H1 (cell line): ENCODE measurements around the gene ACBD6. TPM values are rescaled to one million over a fixed set of nuclear protein-coding genes. Genes with fewer than 3 reads are reported as not detected.

Experiments used
- CTCF ChIA-PET: fragments of 300-600 bp; sonication (Branson Sonifier 250); formaldehyde crosslinking; loops from one replicate; lab custom pipeline; 2021; ENCODE audit not compliant: partially characterized antibody; lab: Charles Lee
- POLR2A ChIA-PET: fragments of 300-600 bp; sonication (Branson Sonifier 250); formaldehyde crosslinking; loops from one replicate; lab custom pipeline; 2021; ENCODE audit warnings: inconsistent platforms; ENCODE audit not compliant: partially characterized antibody; lab: Charles Lee
- DNase-seq, 2 experiments: peaks; one replicate each; pipeline versions ENCODE4 v3.0.0 to v3.0.0-alpha.2; 2010 to 2022; ENCODE audit warnings: low spot score in 2 of 2, low read depth in 1 of 2, mixed read lengths in 1 of 2
- FAIRE-seq: peaks from 2 replicates; lab custom pipeline; 2011; peaks lifted over from hg19 to GRCh38; lab: Jason Lieb, UNC
- H2AFZ ChIP-seq: 2 replicates; pipeline ENCODE4 v1.8.1; 2012; ENCODE audit warnings: low read length, inconsistent platforms
- H2AK5ac ChIP-seq: 2 replicates; pipeline ENCODE4 v1.6.1; 2013; ENCODE audit warnings: low read depth, low read length
- H2BK120ac ChIP-seq: replicated peaks from 2 replicates; pipeline ENCODE3; 2013; ENCODE audit warnings: low read depth, low read length, inconsistent platforms
- H2BK12ac ChIP-seq: 2 replicates; pipeline ENCODE4 v1.6.1; 2013; ENCODE audit warnings: low read depth, low read length
- H2BK15ac ChIP-seq: 2 replicates; pipeline ENCODE4 v1.6.1; 2013; ENCODE audit warnings: low read length
- H2BK20ac ChIP-seq: 2 replicates; pipeline ENCODE4 v1.6.1; 2013; ENCODE audit warnings: low read length
- H2BK5ac ChIP-seq: 2 replicates; pipeline ENCODE4 v1.6.1; 2013; ENCODE audit warnings: low read depth, low read length
- H3K14ac ChIP-seq: 2 replicates; pipeline ENCODE4 v1.6.1; 2013; ENCODE audit warnings: inconsistent platforms; ENCODE audit not compliant: insufficient read length
- H3K18ac ChIP-seq: 2 replicates; pipeline ENCODE4 v1.6.1; 2013; ENCODE audit warnings: low read length; ENCODE audit errors: extremely low read depth
- H3K23ac ChIP-seq: 2 replicates; pipeline ENCODE4 v1.6.1; 2013; ENCODE audit warnings: inconsistent platforms; ENCODE audit not compliant: insufficient read length
- H3K23me2 ChIP-seq: 2 replicates; pipeline ENCODE4 v1.6.1; 2013; ENCODE audit warnings: low read depth, low read length
- H3K27ac ChIP-seq: 2 replicates; pipeline ENCODE4 v1.6.1; 2011; ENCODE audit warnings: low read depth, low read length, inconsistent platforms
- H3K27me3 ChIP-seq, 4 experiments: replicated peaks in 1 of 4; 1 replicate in 1 of 4; 2 replicates in 3 of 4; pipeline versions ENCODE4 v1.6.1 to v1.8.1; 2011 to 2013; ENCODE audit warnings: low read length in 3 of 4, mild to moderate bottlenecking in 3 of 4, inconsistent platforms in 2 of 4, mixed read lengths in 2 of 4, moderate library complexity in 1 of 4; ENCODE audit not compliant: control insufficient read depth in 3 of 4, insufficient read depth in 3 of 4; ENCODE audit errors: extremely low read depth in 1 of 4
- H3K36me3 ChIP-seq, 4 experiments: 2 replicates each; pipeline versions ENCODE4 v1.6.1 to v1.8.1; 2011 to 2013; ENCODE audit warnings: mild to moderate bottlenecking in 4 of 4, low read length in 3 of 4, moderate library complexity in 2 of 4, control low read depth in 1 of 4, inconsistent platforms in 1 of 4; ENCODE audit not compliant: insufficient read depth in 4 of 4, control insufficient read depth in 2 of 4
- H3K4ac ChIP-seq: replicated peaks from 2 replicates; pipeline ENCODE3; 2013; ENCODE audit warnings: low read length, low read depth, mixed read lengths, inconsistent platforms; ENCODE audit not compliant: insufficient read length
- H3K4me1 ChIP-seq, 4 experiments: replicated peaks in 1 of 4; 1 replicate in 1 of 4; 2 replicates in 3 of 4; pipeline versions ENCODE4 v1.6.1 to v1.8.1; 2011 to 2013; ENCODE audit warnings: low read length in 3 of 4, inconsistent platforms in 2 of 4, mixed read lengths in 1 of 4; ENCODE audit not compliant: insufficient read depth in 4 of 4, control insufficient read depth in 3 of 4
- H3K4me2 ChIP-seq, 2 experiments: 2 replicates each; pipeline versions ENCODE4 v1.6.1 to v1.8.1; 2011 to 2013; ENCODE audit warnings: low read depth in 2 of 2, low read length in 2 of 2, control low read depth in 1 of 2, inconsistent platforms in 1 of 2, mild to moderate bottlenecking in 1 of 2; ENCODE audit not compliant: insufficient read depth in 1 of 2
- H3K4me3 ChIP-seq, 4 experiments: fragments of 200-600, 300-600 bp in 1 of 4; sonication (generic), shearing (Covaris generic), sonication (Bioruptor Twin) in 1 of 4; 2 replicates each; pipeline versions ENCODE4 v1.5.1 to v1.8.1; 2011 to 2016; ENCODE audit warnings: low read length in 4 of 4, low read depth in 3 of 4, control low read depth in 2 of 4, inconsistent platforms in 2 of 4, mild to moderate bottlenecking in 2 of 4, mixed read lengths in 1 of 4, moderate library complexity in 1 of 4; ENCODE audit not compliant: insufficient read depth in 2 of 4; ENCODE audit errors: extremely low read depth in 1 of 4
- H3K56ac ChIP-seq: replicated peaks from 2 replicates; pipeline ENCODE3; 2013; ENCODE audit warnings: low read depth, mild to moderate bottlenecking, mixed read lengths, low read length, inconsistent platforms; ENCODE audit not compliant: insufficient read length
- H3K79me1 ChIP-seq: 2 replicates; pipeline ENCODE4 v1.6.1; 2013; ENCODE audit warnings: low read depth, low read length, control low read depth
- H3K79me2 ChIP-seq, 2 experiments: 2 replicates each; pipeline versions ENCODE4 v1.6.1 to v1.8.1; 2012 to 2013; ENCODE audit warnings: low read length in 2 of 2, mild to moderate bottlenecking in 2 of 2, inconsistent platforms in 1 of 2; ENCODE audit not compliant: insufficient read depth in 2 of 2, control insufficient read depth in 1 of 2
- H3K9ac ChIP-seq, 4 experiments: replicated peaks in 1 of 4; 1 replicate in 1 of 4; 2 replicates in 3 of 4; pipeline versions ENCODE4 v1.6.1 to v1.8.1; 2011 to 2013; ENCODE audit warnings: low read depth in 3 of 4, low read length in 3 of 4, control low read depth in 2 of 4, mild to moderate bottlenecking in 2 of 4, moderate library complexity in 2 of 4, inconsistent platforms in 1 of 4; ENCODE audit errors: extremely low read depth in 1 of 4
- H3K9me3 ChIP-seq, 2 experiments: 2 replicates each; pipeline versions ENCODE4 v1.6.1 to v1.8.1; 2012 to 2013; ENCODE audit warnings: mild to moderate bottlenecking in 2 of 2, moderate library complexity in 2 of 2, control low read depth in 1 of 2, inconsistent platforms in 1 of 2, low read depth in 1 of 2, low read length in 1 of 2, mixed read lengths in 1 of 2; ENCODE audit not compliant: insufficient read depth in 2 of 2
- H4K20me1 ChIP-seq, 2 experiments: replicated peaks in 1 of 2; 2 replicates each; pipeline versions ENCODE3 to v1.8.1; 2011 to 2013; ENCODE audit warnings: inconsistent platforms in 2 of 2, low read length in 2 of 2, mild to moderate bottlenecking in 1 of 2; ENCODE audit not compliant: insufficient read depth in 2 of 2, control insufficient read depth in 1 of 2
- H4K5ac ChIP-seq: 2 replicates; pipeline ENCODE4 v1.6.1; 2013; ENCODE audit warnings: low read length, low read depth, mixed read lengths, inconsistent platforms; ENCODE audit not compliant: insufficient read length
- H4K8ac ChIP-seq: 2 replicates; pipeline ENCODE4 v1.8.0; 2013; ENCODE audit warnings: mild to moderate bottlenecking, moderate library complexity, low read length, inconsistent platforms; ENCODE audit not compliant: insufficient read depth; ENCODE audit errors: extremely low read depth
- H4K91ac ChIP-seq: replicated peaks from 2 replicates; pipeline ENCODE3; 2013; ENCODE audit warnings: low read length, mixed read lengths, inconsistent platforms; ENCODE audit not compliant: insufficient read length
- ASH2L ChIP-seq: fragments of 200-600, 300-600 bp; sonication (generic); IDR thresholded peaks from one replicate; pipeline ENCODE4 v1.7.1; 2017; ENCODE audit warnings: low read length
- CBX5 ChIP-seq: fragments of 300-800, 300-1000 bp; sonication (generic); IDR thresholded peaks from 2 replicates; pipeline ENCODE4 v1.7.1; 2016; ENCODE audit warnings: antibody characterized with exemption, low read length, low read depth
- CBX8 ChIP-seq: fragments of 300-800, 300-1000 bp; sonication (generic); IDR thresholded peaks from 2 replicates; pipeline ENCODE4 v1.7.1; 2016; ENCODE audit warnings: low read depth, low read length, borderline replicate concordance
- CEBPB ChIP-seq: IDR thresholded peaks from 2 replicates; pipeline ENCODE4 v1.6.1; 2012; ENCODE audit warnings: low read depth, low read length
- GABPA ChIP-seq: IDR thresholded peaks from 2 replicates; pipeline ENCODE4 v1.6.1; 2011; ENCODE audit warnings: mild to moderate bottlenecking, low read length, moderate library complexity, borderline replicate concordance; ENCODE audit not compliant: insufficient read depth
- SRF ChIP-seq: IDR thresholded peaks from 2 replicates; pipeline ENCODE4 v1.6.1; 2011; ENCODE audit warnings: mild to moderate bottlenecking, low read depth, low read length, moderate library complexity
- WGBS, 2 experiments: shearing (Covaris generic) in 1 of 2; methylation state at CpG; one replicate each; pipeline versions ENCODE4 v1.1.6 to v1.1.7; 2013 to 2015; ENCODE audit warnings: low lambda C conversion rate in 2 of 2, mixed read lengths in 2 of 2, inconsistent platforms in 1 of 2, low coverage in 1 of 2, missing lambda C conversion rate in 1 of 2; ENCODE audit not compliant: insufficient replicate concordance in 2 of 2, insufficient coverage in 1 of 2, insufficient read length in 1 of 2; ENCODE audit errors: extremely low coverage in 1 of 2, missing lambda C conversion rate in 1 of 2; 5-methylcytosine and 5-hydroxymethylcytosine counted together
- long read RNA-seq, 2 experiments: library from RNA in 1 of 2; library from capped mRNA in 1 of 2; stranded (forward); transcript quantifications; one replicate each; pipeline ENCODE4 v2.0.0, GENCODE V29; 2021; ENCODE audit warnings: inconsistent platforms in 1 of 2
- polyA minus RNA-seq, 3 experiments: library from RNA; depleted of rRNA, polyadenylated mRNA; stranded (reverse); fragments of >200 nt; gene quantifications; 1 replicate in 2 of 3; 2 replicates in 1 of 3; pipeline ENCODE4 v1.2.3, GENCODE V29; 2011
- polyA plus RNA-seq, 7 experiments: library from polyadenylated mRNA; depleted of rRNA in 3 of 7; stranded (reverse) in 5 of 7; unstranded in 2 of 7; fragments of >200 nt in 5 of 7; fragments of 200-250 nt in 2 of 7; gene quantifications; 1 replicate in 5 of 7; 2 replicates in 1 of 7; 4 replicates in 1 of 7; pipeline versions ENCODE4 v1.2.1 to v1.2.3, GENCODE V29; 2011 to 2013; ENCODE audit warnings: missing spikeins in 2 of 7, mixed read lengths in 2 of 7
- total RNA-seq: library from RNA; stranded (reverse); fragmentation: NEBNext Ultra II Directional; extraction: Animal tissue kit (Norgen Biotek cat#: 25700); gene quantifications from 2 replicates; pipeline ENCODE4 v1.2.1, GENCODE V29; 2021

ACBD6 gene
- total RNA-seq (52.0 and 58.0 TPM in 2 replicates), polyA plus RNA-seq (2011; rRNA removed) (52.5 and 67.7 TPM in 2 replicates), polyA minus RNA-seq (2011; rRNA and poly(A)+ RNA removed) (86.7 and 108 TPM in 2 replicates)
- 69.9 TPM for polyA plus RNA-seq (2011; cell fraction: cytosol; rRNA removed)
- polyA plus RNA-seq (2011; cell fraction: nucleus; rRNA removed): 74.8 TPM
- 78.8 to 84.3 TPM (median 83.3 TPM) in 4 replicates for polyA plus RNA-seq (2012, experiment 1 of 2)
- polyA plus RNA-seq (2012, experiment 2 of 2): 58.7 TPM
- 42.3 TPM for polyA plus RNA-seq (2013, experiment 1 of 2)
- polyA plus RNA-seq (2013, experiment 2 of 2): 41.9 TPM
- 37.4 TPM for polyA minus RNA-seq (2011; cell fraction: cytosol; rRNA and poly(A)+ RNA removed)
- 85.5 TPM for polyA minus RNA-seq (2011; cell fraction: nucleus; rRNA and poly(A)+ RNA removed)
- long read RNA-seq, experiment 1, transcript ACBD6-201 (8 exons, 1,670 nt): major isoform, 36 of 60 reads
- long read RNA-seq, experiment 1, partial matches to known transcripts: 11 of 60 reads
- long read RNA-seq, experiment 1, other reads (novel, unspliced or antisense): 13 of 60 reads
- long read RNA-seq, experiment 2, transcript ACBD6-201 (8 exons, 1,670 nt): major isoform, 105 of 108 reads
- long read RNA-seq, experiment 2, partial matches to known transcripts: 0 of 108 reads
- long read RNA-seq, experiment 2, other reads (novel, unspliced or antisense): 3 of 108 reads

GRCh38 chr1:180502361-180503279 lies at the start of gene ACBD6:
Gene ACBD6, minus strand, starts transcription at chr1:180502577. Its CDS starts 311 bp downstream, at chr1:180502266.
- Histone ChIP-seq H2BK5ac (peak within 1 kb of the TSS; percentile 96), H3K23me2 (peaks cover 8% of the 10 kb centered on the region; the same call in 1 of the 2 replicates), H2BK12ac (peak within 1 kb of the TSS; percentile 27; the same call in 1 of the 2 replicates), H2BK20ac (peak within 1 kb of the TSS; percentile 6; the same call in 1 of the 2 replicates), H3K56ac (peak within 1 kb of the TSS; percentile 95), H4K91ac (peak within 1 kb of the TSS; percentile 99), H3K14ac (no peak within 1 kb of the TSS), H3K4me3 (peak within 1 kb of the TSS; percentile 74 to 95 (median 78)), H2BK15ac (peak within 1 kb of the TSS; percentile 93), H4K5ac (peak within 1 kb of the TSS; percentile 99), H3K9me3 (peaks cover 0 to under 1% of the 10 kb centered on the region in 2 experiments; a peak in 1 of 4 replicates), H2BK120ac (no peak within 1 kb of the TSS), H3K18ac (peak within 1 kb of the TSS; percentile 98), H3K23ac (no peak within 1 kb of the TSS), H3K4me2 (peak within 1 kb of the TSS; percentile 81 to 84), H3K9ac (peak within 1 kb of the TSS; percentile 85 to 93 (median 91)), H3K79me1 (no peaks in the 10 kb centered on the region), H3K36me3 (peaks cover 0 to 13% (median 1%) of the 10 kb centered on the region in 4 experiments; a peak in 2 of 8 replicates), H3K27ac (peak within 1 kb of the TSS; percentile 92), H3K4me1 (peaks cover 0 to 4% (median 1%) of the 10 kb centered on the region in 4 experiments; a peak in 2 of 7 replicates), H2AFZ (peak within 1 kb of the TSS; percentile 64), H2AK5ac (no peak within 1 kb of the TSS), H3K79me2 (peaks cover 2 to 41% of the 10 kb centered on the region in 2 experiments; a peak in 3 of 4 replicates), H3K4ac (peak within 1 kb of the TSS; percentile 92), H4K20me1 (peaks cover 0 to 2% of the 10 kb centered on the region in 2 experiments), H4K8ac (peak within 1 kb of the TSS; percentile 97), H3K27me3 (peaks cover 0 to 4% (median 0%) of the 10 kb centered on the region in 4 experiments; a peak in 2 of 7 replicates)
- FAIRE-seq (no peak), DNase-seq (peak; percentile 54 to 95)
- POLR2A ChIA-PET: interaction anchor here (0.6 to 2.3 kb wide), 20 partner anchors 9 to 771 kb away, joined by 3 to 21 read pairs (median 4); partner anchors contain the start of gene KIAA1614
- WGBS, 2 experiments: 4% methylated on average over 64 of the region's 83 CpGs; no CpG with 5 or more reads in 1 of the 2 experiments
- CTCF ChIA-PET: interaction anchor here (0.6 to 3.5 kb wide), 11 partner anchors 19 to 661 kb away, joined by 3 to 25 read pairs (median 3); no protein-coding TSS in a partner anchor
- TF ChIP-seq GABPA (peak; percentile 61), CBX5 (no peak), SRF (0 out of 2 replicates have a peak, but pooled peaks have one; percentile 27), ASH2L (peak; percentile 100), CBX8 (no peak), CEBPB (no peak)
